ENCODE results near the gene NGF.
"Not testable (repeated sequence)": the region's sequence is repeated elsewhere in the genome, so short reads cannot be mapped to it uniquely, and the experiment has no call there.

Gene NGF

DNA sequence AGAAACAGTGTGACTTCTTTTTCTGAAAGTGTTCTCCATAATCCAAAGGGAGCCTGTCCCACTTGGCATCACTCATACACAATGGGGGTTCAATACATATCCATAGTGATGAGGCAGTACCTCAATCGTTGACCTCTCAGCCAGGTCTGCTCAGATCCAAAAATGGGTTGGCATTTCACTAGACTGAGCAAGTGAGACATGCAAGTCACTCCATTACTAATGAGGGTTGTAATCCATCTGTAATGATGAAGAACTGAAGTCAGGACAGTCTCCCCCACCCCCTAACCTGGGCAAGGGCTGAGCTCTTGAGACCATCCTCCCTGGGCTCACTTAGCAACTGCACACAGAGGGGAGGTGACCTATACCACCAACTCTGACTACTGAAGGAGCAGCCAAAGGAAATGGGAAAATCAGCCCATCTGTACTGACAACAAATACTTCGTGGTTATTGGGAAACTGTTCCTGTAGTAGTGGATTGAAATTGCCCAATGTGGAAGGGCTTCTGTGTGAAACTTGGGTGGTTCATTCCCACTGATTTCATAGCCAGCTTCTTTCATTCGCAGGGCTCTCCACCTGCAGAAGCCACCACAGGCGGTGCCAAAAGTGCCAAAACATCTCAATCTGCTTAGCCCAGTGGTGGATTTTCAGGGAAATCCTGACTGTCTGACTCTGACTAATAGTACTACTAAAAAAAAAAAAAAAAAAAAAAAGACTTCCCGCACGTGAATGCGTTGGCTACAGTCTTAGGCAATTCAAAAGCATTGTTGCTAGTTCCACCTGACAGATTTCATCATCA lies 5.0 kb downstream of the NGF start:
- DNase-seq = no peak

DNA sequence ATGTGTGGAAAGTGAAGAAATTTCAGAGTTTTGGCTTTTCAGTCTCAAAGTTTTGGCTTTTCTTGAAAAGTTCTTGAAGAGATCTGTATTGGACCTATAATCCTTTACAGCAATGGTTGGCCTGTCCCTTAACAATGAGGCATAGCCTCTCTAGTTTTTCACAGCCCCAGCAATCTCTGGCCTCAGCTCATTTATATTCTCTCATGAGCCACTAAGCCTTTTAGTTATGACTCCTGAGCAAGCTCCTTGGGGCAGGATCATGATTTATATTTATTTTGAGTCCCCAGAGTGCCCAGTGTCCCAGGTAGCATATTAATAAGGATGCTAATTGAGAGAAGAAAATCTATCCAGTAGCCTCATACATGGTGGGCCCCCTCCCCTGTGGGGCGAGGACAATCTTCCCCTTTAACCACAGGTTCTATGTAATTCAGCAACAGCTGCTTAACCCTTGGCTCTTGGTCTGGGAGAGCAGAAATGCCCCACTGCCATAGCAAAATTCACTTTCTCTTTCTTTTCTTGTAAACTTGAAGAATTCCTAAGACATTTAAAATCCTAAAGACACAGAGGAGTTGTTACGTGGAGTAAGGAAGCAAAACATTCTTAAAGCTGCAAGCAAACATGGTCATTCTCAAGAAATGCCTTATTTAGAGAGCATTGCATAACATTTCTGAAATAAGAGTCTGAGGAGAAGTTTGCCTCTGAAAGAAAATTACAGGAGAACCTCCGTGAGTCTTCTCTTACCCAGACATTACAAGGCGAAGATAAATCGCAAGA lies 6.3 kb downstream of the NGF start:
- DNase-seq = no peak

DNA sequence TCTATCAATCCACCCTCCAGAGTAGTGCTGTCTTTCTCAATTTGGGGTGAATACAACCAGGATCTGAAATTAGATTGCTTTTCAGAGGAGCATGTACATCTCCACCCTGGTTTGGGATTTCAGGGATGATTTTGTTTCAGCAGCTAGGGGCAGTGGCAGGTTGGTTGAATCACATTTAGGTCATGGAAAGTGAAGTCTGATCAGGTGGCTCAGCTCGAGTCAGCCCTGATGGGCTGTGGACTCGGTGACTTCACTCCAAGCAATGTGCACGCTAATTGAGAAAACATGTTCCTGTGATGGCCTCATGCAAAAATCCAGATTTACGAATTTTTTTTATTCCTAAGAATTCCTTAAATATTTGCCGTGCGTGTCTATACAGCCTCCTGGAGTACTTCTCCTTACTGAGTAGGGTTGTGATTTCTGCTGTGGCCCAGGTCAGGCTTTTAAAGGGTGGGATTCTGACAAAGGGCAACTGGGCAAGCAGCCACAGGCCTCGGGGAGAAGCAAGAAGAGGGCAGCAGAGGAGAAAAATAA lies 7.5 kb downstream of the NGF start:
- DNase-seq = no peak

DNA sequence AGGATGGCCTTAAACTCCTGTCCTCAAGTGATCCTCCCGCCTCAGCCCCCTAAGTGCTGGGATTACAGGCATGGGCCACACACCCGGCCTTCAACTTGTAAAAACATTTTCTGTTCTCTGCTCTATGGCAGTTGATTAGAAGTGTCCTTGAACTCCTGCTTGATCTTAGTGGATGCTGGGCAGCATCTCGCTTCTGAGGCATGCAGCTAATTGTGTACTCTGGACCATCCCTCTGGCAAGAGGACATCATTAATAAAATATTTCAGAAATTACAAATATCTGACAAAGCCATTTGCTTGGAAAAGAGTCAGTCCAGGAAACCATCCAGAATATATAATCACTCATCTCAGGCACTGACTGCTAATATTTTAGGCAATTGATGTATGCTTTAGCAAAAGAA lies 8.1 kb downstream of the NGF start:
- DNase-seq = no peak

DNA sequence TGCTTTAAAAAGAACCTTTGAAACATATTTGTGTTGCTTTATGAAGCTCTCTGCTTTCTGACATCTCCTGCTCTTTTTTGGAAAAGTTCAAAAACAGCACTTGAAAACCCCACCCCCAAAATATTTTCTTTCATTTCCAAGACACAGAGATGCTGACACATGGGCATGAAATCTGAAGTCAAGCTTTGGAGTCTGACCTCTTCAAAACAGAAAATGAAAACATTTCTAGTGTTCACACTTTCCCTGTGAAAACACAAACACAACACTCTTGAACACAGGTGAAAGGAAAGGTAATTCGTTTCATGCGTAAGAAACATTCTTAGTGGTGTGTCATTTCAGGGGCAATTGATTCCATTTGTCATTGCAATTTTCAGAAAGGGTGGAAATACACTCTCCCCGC lies 10.8 kb downstream of the NGF start:
- no peak for DNase-seq

GRCh38 chr1:115326419-115326818 lies 11.6 kb downstream of the NGF start:
- DNase-seq = no peak

GRCh38 chr1:115325874-115326273 lies 12.2 kb downstream of the NGF start:
- DNase-seq = no peak

DNA sequence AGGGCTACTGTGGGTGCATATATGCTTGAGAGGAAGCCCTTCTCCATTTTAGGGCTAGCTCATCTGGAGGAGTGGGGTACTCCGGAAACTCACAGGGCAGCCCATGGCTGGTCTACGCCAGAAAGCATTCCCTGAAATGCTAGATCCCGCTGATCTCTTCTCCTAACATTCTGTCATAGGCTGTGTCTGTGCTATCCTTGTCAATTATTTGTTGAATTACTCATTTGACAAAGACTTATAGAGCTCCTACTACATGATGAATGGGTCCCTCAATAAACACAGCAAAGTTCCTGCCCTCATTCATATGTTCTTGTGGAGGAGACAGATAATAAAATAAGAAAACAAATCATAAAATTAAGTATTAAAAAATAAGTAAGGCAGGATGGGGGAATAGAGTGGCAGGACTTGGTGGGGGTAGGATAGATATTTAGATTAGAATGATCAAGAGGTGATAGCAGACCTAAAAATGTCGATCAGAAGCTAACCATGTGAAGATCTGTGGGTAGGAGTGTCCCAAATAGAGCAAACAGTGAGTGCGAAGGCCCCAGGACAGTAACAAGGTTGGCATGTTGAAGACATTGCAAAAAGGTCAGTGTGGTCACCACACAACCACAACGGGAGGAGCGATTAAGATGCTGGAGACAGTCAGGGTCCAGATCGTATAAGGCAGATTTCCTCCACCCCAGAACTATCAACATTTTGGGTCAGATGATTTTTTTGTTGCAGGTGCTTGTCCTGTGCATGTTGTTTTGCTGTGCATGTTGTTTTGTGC lies 13.2 kb downstream of the NGF start:
- no peak for DNase-seq

DNA sequence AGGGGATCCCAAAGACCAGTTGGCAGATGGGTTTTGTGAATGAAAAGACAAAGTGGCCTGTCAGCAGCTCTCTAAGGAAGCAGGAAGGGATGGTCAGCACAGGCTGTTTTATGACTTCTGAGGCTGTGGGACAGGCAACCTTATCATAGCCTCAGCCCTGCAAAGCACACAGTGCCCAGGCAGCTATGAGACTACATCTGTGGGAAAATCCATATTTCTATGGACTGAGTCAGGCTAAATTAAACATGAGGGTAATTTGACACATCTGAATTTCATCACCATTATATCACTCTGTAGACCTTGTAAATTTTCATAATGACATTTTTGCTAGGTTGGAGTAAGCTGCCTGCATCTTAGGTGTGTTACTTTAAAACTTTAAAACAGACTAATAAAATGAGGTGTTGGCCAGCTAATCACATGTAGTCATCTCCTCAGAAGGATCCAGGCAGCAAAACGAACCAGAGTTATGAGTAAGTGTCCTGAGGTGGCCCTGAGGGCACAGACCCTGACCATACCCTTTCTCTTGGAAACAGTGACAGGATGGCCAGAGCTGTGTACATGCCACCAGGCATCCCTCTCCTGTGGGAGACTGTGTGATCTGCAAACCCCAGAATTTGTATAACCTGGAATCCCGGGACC lies 14.6 kb downstream of the NGF start:
- DNase-seq = no peak

- no peak for DNase-seq
Measured at GRCh38 chr1:115322631-115323030, 15.4 kb downstream of the NGF start.

GRCh38 chr1:115320377-115320776 lies 17.7 kb downstream of the NGF start:
- no peak for DNase-seq

- no peak for DNase-seq
Measured at GRCh38 chr1:115319706-115320105, 18.3 kb downstream of the NGF start.

DNA sequence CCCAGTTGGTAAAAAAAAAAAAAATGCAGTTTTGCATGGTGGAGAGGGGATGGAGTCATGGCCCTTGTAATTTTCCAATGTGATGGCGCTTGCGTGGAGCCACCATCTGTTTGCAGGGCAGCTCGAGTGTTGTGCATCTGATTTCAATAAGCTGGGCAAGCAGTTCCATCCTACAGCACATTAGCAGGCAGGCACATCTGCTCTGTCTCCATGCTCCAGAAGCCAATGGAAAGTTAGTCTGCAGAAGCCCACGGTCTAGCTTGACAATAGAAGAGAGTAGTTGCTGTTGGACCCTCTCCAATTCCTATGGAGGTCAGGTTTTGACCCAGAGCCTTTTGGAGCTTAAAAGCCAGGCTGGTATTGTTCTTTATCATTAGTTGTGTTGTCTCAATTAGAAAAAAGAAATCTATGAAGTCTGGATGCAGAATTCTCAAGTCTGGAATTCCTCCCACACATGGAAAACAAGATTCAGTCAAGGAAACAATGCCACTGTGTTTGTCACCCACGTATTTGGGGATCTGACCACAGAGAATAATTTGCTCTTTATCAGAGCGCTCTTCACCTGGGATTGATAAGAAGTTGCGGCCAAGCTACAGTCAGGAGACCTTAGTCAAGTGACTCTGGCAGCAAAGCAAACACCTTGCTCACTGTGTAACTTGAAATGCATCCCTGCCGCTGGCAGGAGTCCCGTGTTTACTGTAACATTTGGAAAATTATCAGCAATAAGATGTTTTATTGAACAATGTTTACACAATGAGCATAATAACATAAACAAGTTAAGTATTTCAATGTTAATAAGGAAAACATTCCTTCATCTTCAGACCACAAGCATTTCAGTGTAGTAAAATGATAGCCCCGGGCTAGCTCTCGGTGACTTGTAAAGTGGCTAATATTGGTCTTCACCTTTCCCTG lies 20.7 kb downstream of the NGF start:
- DNase-seq = no peak

- DNase-seq = no peak
Measured at GRCh38 chr1:115314765-115315164, 23.3 kb downstream of the NGF start.

GRCh38 chr1:115314092-115314491 lies 24.0 kb downstream of the NGF start:
- no peak for DNase-seq

- DNase-seq = no peak
Measured at GRCh38 chr1:115313182-115313581, 24.9 kb downstream of the NGF start.

GRCh38 chr1:115312742-115313141 lies 25.3 kb downstream of the NGF start:
- no peak for DNase-seq

DNA sequence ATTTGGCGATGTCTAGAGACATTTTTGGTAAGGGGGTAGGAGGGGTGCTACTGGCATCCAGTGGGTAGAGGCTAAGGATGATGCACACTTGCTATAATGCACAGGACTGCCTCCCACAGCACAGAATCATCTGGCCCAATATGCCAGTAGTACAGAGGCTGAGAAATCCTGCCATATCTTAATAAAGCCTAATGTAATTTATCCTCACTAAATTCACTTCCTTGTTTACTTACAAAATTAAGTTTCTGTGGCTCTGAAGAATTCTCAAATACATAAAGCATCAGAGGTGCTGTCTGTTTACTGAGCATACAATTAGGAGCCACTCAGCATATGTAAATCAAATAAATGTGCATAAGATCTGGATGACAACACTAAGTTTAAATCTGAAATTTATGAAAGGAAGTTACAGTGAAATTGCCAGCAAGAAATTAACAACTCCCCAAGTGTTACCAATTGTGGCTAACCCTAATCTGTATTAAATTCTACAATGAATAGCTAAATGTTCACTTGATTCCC lies 26.5 kb downstream of the NGF start:
- no peak for DNase-seq

DNA sequence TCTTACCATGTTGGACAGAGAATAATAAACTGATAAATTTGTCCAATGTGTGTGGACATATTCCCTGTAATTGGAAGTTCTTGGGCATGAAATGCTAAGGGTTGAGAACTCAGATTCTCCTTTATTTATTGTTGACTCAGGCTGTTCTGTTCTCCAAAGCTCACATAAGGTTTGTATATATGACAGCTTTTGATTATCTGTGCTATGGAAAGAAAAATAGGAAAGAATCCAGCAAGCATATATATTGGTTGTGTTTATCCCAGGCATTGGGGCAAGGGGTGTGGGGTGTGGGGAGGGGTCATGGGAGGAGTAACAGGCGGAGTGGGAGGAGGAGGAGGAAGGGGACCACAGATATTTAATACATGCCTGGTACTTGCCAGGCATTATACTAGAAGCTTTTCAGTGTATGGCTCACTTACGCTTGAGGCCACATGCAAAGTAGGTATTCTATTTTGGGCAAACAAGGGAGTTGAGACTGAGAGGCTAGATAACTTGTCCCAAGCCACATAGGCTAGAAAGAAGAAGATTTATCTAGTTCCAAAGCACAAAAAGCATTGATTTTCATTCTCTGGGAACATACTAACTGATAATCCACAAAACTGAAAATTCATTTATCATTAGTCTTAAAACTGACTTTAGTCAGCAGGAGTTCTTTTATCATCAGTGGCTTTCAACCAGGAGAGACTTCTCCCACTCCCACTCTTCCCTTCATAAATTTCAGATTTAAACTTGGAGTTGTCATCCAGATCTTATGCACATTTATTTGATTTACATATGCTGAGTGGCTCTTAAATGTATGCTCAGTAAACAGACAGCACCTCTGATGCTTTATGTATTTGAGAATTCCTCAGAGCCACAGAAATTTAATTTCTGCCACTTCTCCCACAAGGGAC lies 27.2 kb downstream of the NGF start:
- DNase-seq = no peak

DNA sequence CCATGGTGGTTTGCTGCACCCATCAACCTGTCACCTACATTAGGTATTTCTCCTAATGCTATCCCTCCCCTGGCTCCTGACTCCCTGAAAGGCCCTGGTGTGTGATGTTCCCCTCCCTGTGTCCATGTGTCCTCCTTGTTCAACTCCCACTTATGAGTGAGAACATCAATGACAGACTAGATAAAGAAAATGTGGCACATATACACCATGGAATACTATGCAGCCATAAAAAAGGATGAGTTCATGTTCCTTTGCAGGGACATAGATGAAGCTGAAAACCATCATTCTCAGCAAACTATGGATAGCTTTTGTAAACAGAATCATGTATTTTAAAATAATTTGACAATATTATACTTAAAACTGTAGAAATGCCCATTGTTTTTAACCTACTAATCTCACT lies 28.5 kb downstream of the NGF start:
- not testable (repeated sequence) for DNase-seq

Measured in NCI-H345 (cell line).